HepG2 (cell line): ENCODE measurements around the gene RALY. TPM values are rescaled to one million over a fixed set of nuclear protein-coding genes. Genes with fewer than 3 reads are reported as not detected.
A peak's percentile ranks its signal among the peaks of the same experiment; 100 is the strongest.

Source experiments
- CEBPG ChIP-seq: IDR thresholded peaks from 2 replicates; pipeline ENCODE4 v1.6.1; 2016
- CSRNP2 ChIP-seq: sonication (generic); formaldehyde crosslinking; conservative IDR thresholded peaks from 2 replicates; pipeline ENCODE4 v1.8.0; 2022; ENCODE audit warnings: low read depth, missing genetic modification reagents
- PITX1 ChIP-seq: sonication (generic); formaldehyde crosslinking; IDR thresholded peaks from 2 replicates; pipeline ENCODE4 v1.5.1; 2020; ENCODE audit warnings: mild to moderate bottlenecking, missing genetic modification reagents
- POLR2G ChIP-seq: fragments of 200-400 bp; formaldehyde crosslinking; IDR thresholded peaks from 2 replicates; pipeline ENCODE4 v1.6.1; 2018; ENCODE audit warnings: mild to moderate bottlenecking, low read depth, low read length, moderate library complexity
- SOX13 ChIP-seq, 3 experiments: fragments of 450-650 bp in 1 of 3; sonication (generic) in 1 of 3; formaldehyde crosslinking in 1 of 3; IDR thresholded peaks in 2 of 3; conservative IDR thresholded peaks in 1 of 3; 2 replicates each; pipeline versions ENCODE4 v1.5.0 to v1.6.1; 2016 to 2020; ENCODE audit warnings: antibody characterized with exemption in 1 of 3, mild to moderate bottlenecking in 1 of 3, missing compliant biosample characterization in 1 of 3, missing genetic modification reagents in 1 of 3, moderate library complexity in 1 of 3
- ZBTB2 ChIP-seq: sonication (generic); formaldehyde crosslinking; IDR thresholded peaks from 2 replicates; pipeline ENCODE4 v1.8.0; 2022; ENCODE audit warnings: low read depth, missing genetic modification reagents
- ZFP36L1 ChIP-seq: sonication (generic); formaldehyde crosslinking; IDR thresholded peaks from 2 replicates; pipeline ENCODE4 v1.8.0; 2022; ENCODE audit warnings: mild to moderate bottlenecking, missing genetic modification reagents, moderate library complexity
- ZFYVE20 ChIP-seq: sonication (generic); formaldehyde crosslinking; IDR thresholded peaks from 2 replicates; pipeline ENCODE4 v1.8.0; 2023; ENCODE audit warnings: low read depth, mild to moderate bottlenecking, moderate library complexity, missing genetic modification reagents, borderline replicate concordance
- ZNF205 ChIP-seq: IDR thresholded peaks from 2 replicates; pipeline ENCODE4 v1.6.1; 2018; ENCODE audit warnings: missing biosample characterization, missing genetic modification reagents
- ZNF280D ChIP-seq: sonication (generic); formaldehyde crosslinking; IDR thresholded peaks from 2 replicates; pipeline ENCODE4 v1.5.1; 2020; ENCODE audit warnings: mild to moderate bottlenecking, missing genetic modification reagents
- ZNF317 ChIP-seq: sonication (generic); formaldehyde crosslinking; IDR thresholded peaks from 2 replicates; pipeline ENCODE4 v1.5.0; 2020; ENCODE audit warnings: mild to moderate bottlenecking, missing genetic modification reagents
- ZNF629 ChIP-seq: sonication (generic); formaldehyde crosslinking; conservative IDR thresholded peaks from 2 replicates; pipeline ENCODE4 v1.5.0; 2020; ENCODE audit warnings: missing genetic modification reagents
- ZNF83 ChIP-seq: sonication (generic); formaldehyde crosslinking; IDR thresholded peaks from 2 replicates; pipeline ENCODE4 v1.4.0; 2020; ENCODE audit warnings: missing genetic modification reagents, mild to moderate bottlenecking, borderline replicate concordance
- polyA plus RNA-seq, 8 experiments: library from polyadenylated mRNA; depleted of rRNA in 3 of 8; stranded (reverse) in 7 of 8; unstranded in 1 of 8; fragments of >200 nt; fragmentation: Illumina TruSeq in 4 of 8; extraction: Trizol in 4 of 8; gene quantifications; 2 replicates each; pipeline versions ENCODE4 v1.2.1 to v1.2.3, GENCODE V29; 2011 to 2016; ENCODE audit warnings: low read depth in 4 of 8, missing spikeins in 1 of 8, mixed read lengths in 1 of 8; ENCODE audit not compliant: insufficient read depth in 1 of 8
- total RNA-seq, 5 experiments: library from RNA; depleted of rRNA; stranded (reverse); fragments of >200 nt; fragmentation: Illumina TruSeq; extraction: Trizol; gene quantifications; 2 replicates each; pipeline ENCODE4 v1.2.3, GENCODE V29; 2016; ENCODE audit warnings: low read depth in 1 of 5
- TF ChIP-seq, protein P1 (sequence below): sonication (generic); formaldehyde crosslinking; IDR thresholded peaks from 2 replicates; pipeline ENCODE4 v1.8.1; 2023; ENCODE audit warnings: missing genetic modification reagents, inconsistent platforms, borderline replicate concordance
- TF ChIP-seq, protein P2 (sequence below): IDR thresholded peaks from 2 replicates; pipeline ENCODE4 v1.6.1; 2018; ENCODE audit warnings: missing genetic modification reagents
- TF ChIP-seq, protein P3 (sequence below): sonication (generic); formaldehyde crosslinking; IDR thresholded peaks from 2 replicates; pipeline ENCODE4 v1.8.0; 2022; ENCODE audit warnings: missing genetic modification reagents, mild to moderate bottlenecking, inconsistent platforms, borderline replicate concordance

Gene RALY
- total and polyA plus RNA-seq, 2 of the 13 experiments (the other 11 are each of a cell fraction or from before 2014, with no cell fraction given) = 178 to 186 TPM

- TF ChIP-seq ZFP36L1 (CRISPR knock-in tag) = 0 out of 2 replicates have a peak, but pooled peaks have one; percentile 4
- no peak for TF ChIP-seq ZFYVE20 (CRISPR knock-in tag)
- 0 out of 2 replicates have a peak, but pooled peaks have one; percentile 29 for TF ChIP-seq POLR2G
- TF ChIP-seq CEBPG (CRISPR knock-in tag) = peak; percentile 86
- no peak for TF ChIP-seq ZNF83 (CRISPR knock-in tag)
- TF ChIP-seq PITX1 (CRISPR knock-in tag) = no peak
- 0 out of 2 replicates have a peak, but pooled peaks have one; percentile 15 for TF ChIP-seq ZNF317 (CRISPR knock-in tag)
- no peak for TF ChIP-seq CSRNP2 (CRISPR knock-in tag)
- TF ChIP-seq SOX13 (IDR thresholded peaks at IDR 0.05) = no peak
- TF ChIP-seq SOX13 (CRISPR knock-in tag; conservative IDR thresholded peaks at IDR 0.05 in 1 of 2, IDR thresholded peaks at IDR 0.05 in 1 of 2) = 0 out of 4 replicates have a peak, but pooled peaks of 1 of the 2 experiments have one; percentile 1
- TF ChIP-seq ZNF629 (CRISPR knock-in tag) = peak; percentile 84
- TF ChIP-seq, protein P1, sequence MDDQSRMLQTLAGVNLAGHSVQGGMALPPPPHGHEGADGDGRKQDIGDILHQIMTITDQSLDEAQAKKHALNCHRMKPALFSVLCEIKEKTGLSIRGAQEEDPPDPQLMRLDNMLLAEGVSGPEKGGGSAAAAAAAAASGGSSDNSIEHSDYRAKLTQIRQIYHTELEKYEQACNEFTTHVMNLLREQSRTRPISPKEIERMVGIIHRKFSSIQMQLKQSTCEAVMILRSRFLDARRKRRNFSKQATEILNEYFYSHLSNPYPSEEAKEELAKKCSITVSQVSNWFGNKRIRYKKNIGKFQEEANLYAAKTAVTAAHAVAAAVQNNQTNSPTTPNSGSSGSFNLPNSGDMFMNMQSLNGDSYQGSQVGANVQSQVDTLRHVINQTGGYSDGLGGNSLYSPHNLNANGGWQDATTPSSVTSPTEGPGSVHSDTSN (CRISPR knock-in tag) = no peak
- TF ChIP-seq ZBTB2 = 0 out of 2 replicates have a peak, but pooled peaks have one; percentile 4
- peak; percentile 64; the same call in 1 of the 2 replicates for TF ChIP-seq ZNF280D (CRISPR knock-in tag)
- TF ChIP-seq, protein P2, sequence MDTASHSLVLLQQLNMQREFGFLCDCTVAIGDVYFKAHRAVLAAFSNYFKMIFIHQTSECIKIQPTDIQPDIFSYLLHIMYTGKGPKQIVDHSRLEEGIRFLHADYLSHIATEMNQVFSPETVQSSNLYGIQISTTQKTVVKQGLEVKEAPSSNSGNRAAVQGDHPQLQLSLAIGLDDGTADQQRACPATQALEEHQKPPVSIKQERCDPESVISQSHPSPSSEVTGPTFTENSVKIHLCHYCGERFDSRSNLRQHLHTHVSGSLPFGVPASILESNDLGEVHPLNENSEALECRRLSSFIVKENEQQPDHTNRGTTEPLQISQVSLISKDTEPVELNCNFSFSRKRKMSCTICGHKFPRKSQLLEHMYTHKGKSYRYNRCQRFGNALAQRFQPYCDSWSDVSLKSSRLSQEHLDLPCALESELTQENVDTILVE (CRISPR knock-in tag) = 0 out of 2 replicates have a peak, but pooled peaks have one; percentile 10
- peak; percentile 40 for TF ChIP-seq ZNF205 (CRISPR knock-in tag)
- TF ChIP-seq, protein P3, sequence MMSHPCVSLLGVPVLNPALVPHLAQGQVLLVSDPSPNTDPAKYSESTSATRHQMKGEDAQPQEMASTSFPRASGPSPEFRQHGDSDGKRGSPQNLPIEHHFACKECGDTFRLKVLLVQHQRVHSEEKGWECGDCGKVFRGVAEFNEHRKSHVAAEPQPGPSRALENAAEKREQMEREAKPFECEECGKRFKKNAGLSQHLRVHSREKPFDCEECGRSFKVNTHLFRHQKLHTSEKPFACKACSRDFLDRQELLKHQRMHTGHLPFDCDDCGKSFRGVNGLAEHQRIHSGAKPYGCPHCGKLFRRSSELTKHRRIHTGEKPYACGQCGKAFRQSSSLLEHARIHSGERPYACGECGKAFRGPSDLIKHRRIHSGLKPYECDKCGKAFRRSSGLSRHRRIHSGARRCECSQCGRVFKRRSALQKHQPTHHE = 0 out of 2 replicates have a peak, but pooled peaks have one; percentile 21
Observed at GRCh38 chr20:34110745-34111641, 117.3 kb downstream of the RALY start (continued).
